ENCODE results near the gene CDCA4.

The CDCA4 gene

GRCh38 chr14:105026802-105027563, 6.1 kb upstream of the CDCA4 start:
- TF ChIP-seq EZH2phosphoT487 (conservative IDR thresholded peaks at IDR 0.05; ENCODE audit: low read length) (no peak), CTCF (IDR thresholded peaks at IDR 0.05; ENCODE audit: insufficient read depth, low read length, poor library complexity, severe bottlenecking) (no peak)
- Histone ChIP-seq H3K36me3 (ENCODE audit: low read length) (no peaks in the 10 kb centered on the region), H3K79me2 (ENCODE audit: insufficient read depth, low read length) (no peaks in the 10 kb centered on the region), H3K4me3 (ENCODE audit: insufficient read depth, low read length, poor library complexity, severe bottlenecking) (no peak overlapping the region), H3K9ac (ENCODE audit: low read length) (no peak overlapping the region), H3K9me3 (ENCODE audit: insufficient read depth, low read length) (no peaks in the 10 kb centered on the region), H2AFZ (ENCODE audit: low read depth, low read length, severe bottlenecking) (no peak overlapping the region), H3K9me2 (replicated peaks; ENCODE audit: insufficient read depth, low read length) (no peaks in the 10 kb centered on the region), H3K27me3 (ENCODE audit: low read length) (no peaks in the 10 kb centered on the region), H4K20me1 (ENCODE audit: low read depth, low read length) (no peaks in the 10 kb centered on the region), H3K4me2 (ENCODE audit: low read depth, low read length, poor library complexity, severe bottlenecking) (peak overlapping the region; percentile 13), H3K27ac (ENCODE audit: low read depth, low read length) (no peak overlapping the region), H3F3A (ENCODE audit: insufficient read depth) (0 out of 2 replicates have a peak, but pooled peaks cover 12% of the 10 kb centered on the region)

DNA sequence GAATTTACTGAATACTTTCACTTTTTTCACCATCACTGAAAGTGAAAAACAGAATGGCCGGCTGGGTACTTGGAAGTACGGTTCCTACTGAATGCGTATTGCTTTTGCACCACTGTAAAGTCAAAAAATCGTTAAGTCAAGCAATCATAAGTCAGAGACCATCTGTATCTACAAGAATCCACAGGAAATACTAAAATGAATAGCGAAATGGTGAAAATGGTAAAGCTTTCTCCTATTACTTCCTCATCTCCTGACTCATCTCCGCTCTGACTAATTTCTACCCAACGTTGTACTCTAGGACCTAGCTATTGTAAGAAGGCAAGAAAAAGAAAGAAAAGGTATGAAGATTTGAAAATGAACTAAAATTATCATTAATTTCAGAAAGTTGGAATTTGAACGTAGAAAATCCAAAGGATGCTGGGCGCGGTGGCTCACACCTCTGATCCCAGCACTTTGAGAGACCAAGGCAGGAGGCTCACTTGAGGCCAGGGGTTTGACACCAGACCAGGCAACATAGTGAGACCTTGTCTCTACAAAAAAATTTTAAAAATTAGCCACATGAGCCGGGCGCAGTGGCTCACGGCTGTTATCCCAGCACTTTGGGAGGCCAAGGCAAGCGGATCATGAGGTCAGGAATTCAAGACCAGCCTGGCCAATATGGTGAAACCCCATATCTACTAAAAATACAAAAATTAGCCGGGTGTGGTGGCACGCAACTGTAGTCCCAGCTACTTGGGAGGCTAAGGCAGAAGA, 5.3 kb upstream of the CDCA4 start:
- no peaks in the 10 kb centered on the region for H3K27me3 ChIP-seq (ENCODE audit: low read length)
- H3K36me3 ChIP-seq (ENCODE audit: low read length): no peaks in the 10 kb centered on the region
- H3K9ac ChIP-seq (ENCODE audit: low read length): no peak overlapping the region
- no peak overlapping the region for H3K4me3 ChIP-seq (ENCODE audit: insufficient read depth, low read length, poor library complexity, severe bottlenecking)
- H3K27ac ChIP-seq (ENCODE audit: low read depth, low read length): no peak overlapping the region
- H4K20me1 ChIP-seq (ENCODE audit: low read depth, low read length): no peaks in the 10 kb centered on the region
- no peak overlapping the region for H2AFZ ChIP-seq (ENCODE audit: low read depth, low read length, severe bottlenecking)
- TF ChIP-seq EZH2phosphoT487 (conservative IDR thresholded peaks at IDR 0.05; ENCODE audit: low read length) (no peak), CTCF (IDR thresholded peaks at IDR 0.05; ENCODE audit: insufficient read depth, low read length, poor library complexity, severe bottlenecking) (no peak)
- no peak overlapping the region for H3K4me2 ChIP-seq (ENCODE audit: low read depth, low read length, poor library complexity, severe bottlenecking)
- no peaks in the 10 kb centered on the region for H3K9me2 ChIP-seq (replicated peaks; ENCODE audit: insufficient read depth, low read length)
- H3F3A ChIP-seq (ENCODE audit: insufficient read depth): 0 out of 2 replicates have a peak, but pooled peaks cover 12% of the 10 kb centered on the region
- H3K9me3 ChIP-seq (ENCODE audit: insufficient read depth, low read length): no peaks in the 10 kb centered on the region
- peaks cover 5% of the 10 kb centered on the region; the same call in 1 of the 2 replicates for H3K79me2 ChIP-seq (ENCODE audit: insufficient read depth, low read length)

DNA sequence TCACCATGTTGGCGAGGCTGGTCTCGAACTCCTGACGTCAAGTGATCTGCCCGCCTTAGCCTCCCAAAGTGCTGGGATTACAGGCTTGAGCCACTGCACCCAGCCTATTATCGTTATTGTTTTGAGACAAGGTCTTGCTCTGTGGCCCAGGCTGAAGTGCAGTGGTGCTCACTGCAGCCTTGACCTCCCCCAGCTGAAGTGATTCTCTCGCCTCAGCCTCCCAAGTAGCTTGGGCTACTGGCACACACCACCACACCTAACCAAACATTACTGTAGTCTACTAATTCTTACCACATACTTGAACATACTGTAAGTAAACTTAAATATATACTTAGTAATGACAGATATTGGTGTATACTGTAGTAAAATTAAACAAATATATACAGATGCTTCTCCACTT, 4.5 kb upstream of the CDCA4 start:
- Histone ChIP-seq H3K9me2 (replicated peaks; ENCODE audit: insufficient read depth, low read length) (no peaks in the 10 kb centered on the region), H3K27ac (ENCODE audit: low read depth, low read length) (no peak overlapping the region), H3F3A (ENCODE audit: insufficient read depth) (0 out of 2 replicates have a peak, but pooled peaks cover 12% of the 10 kb centered on the region), H3K36me3 (ENCODE audit: low read length) (no peaks in the 10 kb centered on the region), H3K9me3 (ENCODE audit: insufficient read depth, low read length) (no peaks in the 10 kb centered on the region), H2AFZ (ENCODE audit: low read depth, low read length, severe bottlenecking) (no peak overlapping the region), H4K20me1 (ENCODE audit: low read depth, low read length) (no peaks in the 10 kb centered on the region), H3K9ac (ENCODE audit: low read length) (no peak overlapping the region), H3K4me2 (ENCODE audit: low read depth, low read length, poor library complexity, severe bottlenecking) (no peak overlapping the region), H3K27me3 (ENCODE audit: low read length) (no peaks in the 10 kb centered on the region), H3K79me2 (ENCODE audit: insufficient read depth, low read length) (peaks cover 9% of the 10 kb centered on the region), H3K4me3 (ENCODE audit: insufficient read depth, low read length, poor library complexity, severe bottlenecking) (no peak overlapping the region)
- no peak for TF ChIP-seq CTCF (IDR thresholded peaks at IDR 0.05; ENCODE audit: insufficient read depth, low read length, poor library complexity, severe bottlenecking)
- TF ChIP-seq EZH2phosphoT487 (conservative IDR thresholded peaks at IDR 0.05; ENCODE audit: low read length): no peak
